DOHH2 (cell line): ENCODE data around the gene ETS1.

Experiments used
- H3F3A ChIP-seq: fragments of 200-600 bp; sonication (generic), shearing (Covaris generic); 2 replicates; pipeline ENCODE4 v1.6.0; 2016; ENCODE audit warnings: antibody characterized with exemption, mild to moderate bottlenecking; ENCODE audit not compliant: control insufficient read depth, insufficient read depth
- H3K27ac ChIP-seq: fragments of 200-600 bp; sonication (generic); 2 replicates; pipeline ENCODE4 v1.5.1; 2014; ENCODE audit warnings: low read depth, mild to moderate bottlenecking, low read length, moderate library complexity
- H3K27me3 ChIP-seq: fragments of 200-600 bp; sonication (generic); 2 replicates; pipeline ENCODE4 v1.6.1; 2014; ENCODE audit warnings: mild to moderate bottlenecking, low read length, mixed read lengths; ENCODE audit not compliant: control insufficient read depth
- H3K36me3 ChIP-seq: fragments of 200-600 bp; sonication (generic); 2 replicates; pipeline ENCODE4 v1.6.1; 2014; ENCODE audit warnings: mild to moderate bottlenecking, low read length, moderate library complexity, mixed read lengths; ENCODE audit not compliant: control insufficient read depth
- H3K4me1 ChIP-seq: fragments of 200-600 bp; sonication (generic); 2 replicates; pipeline ENCODE4 v1.6.1; 2014; ENCODE audit warnings: mild to moderate bottlenecking, low read length, mixed read lengths; ENCODE audit not compliant: control insufficient read depth
- H3K4me2 ChIP-seq: fragments of 200-600 bp; sonication (generic); 2 replicates; pipeline ENCODE4 v1.6.0; 2014; ENCODE audit warnings: mild to moderate bottlenecking, low read length, moderate library complexity
- H3K4me3 ChIP-seq: fragments of 200-600 bp; sonication (generic); 2 replicates; pipeline ENCODE4 v1.5.1; 2014; ENCODE audit warnings: mild to moderate bottlenecking, low read length, mixed read lengths
- H3K79me2 ChIP-seq: fragments of 200-600 bp; sonication (generic); 2 replicates; pipeline ENCODE4 v1.6.1; 2014; ENCODE audit warnings: mild to moderate bottlenecking, low read length, mixed read lengths; ENCODE audit not compliant: control insufficient read depth
- H3K9me2 ChIP-seq: fragments of 200-600 bp; sonication (generic); replicated peaks from 2 replicates; pipeline ENCODE4 v1.6.1; 2014; ENCODE audit warnings: mild to moderate bottlenecking, low read length, mixed read lengths; ENCODE audit not compliant: control insufficient read depth
- H3K9me3 ChIP-seq: fragments of 200-600 bp; sonication (generic); 2 replicates; pipeline ENCODE4 v1.6.1; 2014; ENCODE audit warnings: antibody characterized with exemption, low read length, mixed read lengths; ENCODE audit not compliant: control insufficient read depth, insufficient read depth
- H4K20me1 ChIP-seq: fragments of 200-600 bp; sonication (generic); 2 replicates; pipeline ENCODE4 v1.6.0; 2014; ENCODE audit warnings: low read depth, mild to moderate bottlenecking, antibody characterized with exemption, low read length, moderate library complexity; ENCODE audit not compliant: control insufficient read depth, insufficient read depth
- CTCF ChIP-seq: fragments of 200-600 bp; sonication (generic); IDR thresholded peaks from one replicate; pipeline ENCODE4 v1.5.1; 2014; ENCODE audit warnings: antibody characterized with exemption, mild to moderate bottlenecking, low read depth, low read length; ENCODE audit not compliant: poor library complexity, severe bottlenecking
- EZH2phosphoT487 ChIP-seq: fragments of 200-600 bp; sonication (generic); IDR thresholded peaks from 2 replicates; pipeline ENCODE4 v1.6.1; 2017; ENCODE audit warnings: borderline replicate concordance, mild to moderate bottlenecking, antibody characterized with exemption, low read length, moderate library complexity, mixed read lengths

ETS1 gene

GRCh38 chr11:128626913-128627665 is 39.7 kb upstream of the ETS1 start:
- Histone ChIP-seq H3K4me2 (peak overlapping the region; percentile 82), H3K4me1 (peaks cover 100% of the 10 kb centered on the region), H4K20me1 (no peaks in the 10 kb centered on the region), H3K27ac (peak overlapping the region; percentile 98), H3K9me2 (no peaks in the 10 kb centered on the region), H3K9me3 (no peaks in the 10 kb centered on the region), H3K79me2 (peaks cover 24% of the 10 kb centered on the region), H3K36me3 (peaks cover 26% of the 10 kb centered on the region), H3K27me3 (no peaks in the 10 kb centered on the region), H3K4me3 (peak overlapping the region; percentile 62), H3F3A (peaks cover 43% of the 10 kb centered on the region)
- TF ChIP-seq EZH2phosphoT487 (no peak), CTCF (no peak)

GRCh38 chr11:128625746-128626145 is 38.4 kb upstream of the ETS1 start:
- peak overlapping the region; percentile 98 for H3K27ac ChIP-seq
- no peaks in the 10 kb centered on the region for H4K20me1 ChIP-seq
- no peaks in the 10 kb centered on the region for H3K9me2 ChIP-seq
- H3K4me3 ChIP-seq, result peak overlapping the region; percentile 62
- peaks cover 48% of the 10 kb centered on the region for H3F3A ChIP-seq
- peaks cover 100% of the 10 kb centered on the region for H3K4me1 ChIP-seq
- no peak for TF ChIP-seq CTCF
- TF ChIP-seq EZH2phosphoT487, result no peak
- peaks cover 21% of the 10 kb centered on the region for H3K36me3 ChIP-seq
- peaks cover 24% of the 10 kb centered on the region for H3K79me2 ChIP-seq
- H3K9me3 ChIP-seq, result no peaks in the 10 kb centered on the region
- peak overlapping the region; percentile 82 for H3K4me2 ChIP-seq
- no peaks in the 10 kb centered on the region for H3K27me3 ChIP-seq

- no peaks in the 10 kb centered on the region for H3K9me2 ChIP-seq
- H3K27me3 ChIP-seq, result no peaks in the 10 kb centered on the region
- peak overlapping the region; percentile 82 for H3K4me2 ChIP-seq
- peaks cover 100% of the 10 kb centered on the region for H3K4me1 ChIP-seq
- TF ChIP-seq EZH2phosphoT487 (no peak), CTCF (no peak)
- H4K20me1 ChIP-seq, result no peaks in the 10 kb centered on the region
- H3F3A ChIP-seq, result peaks cover 52% of the 10 kb centered on the region
- H3K36me3 ChIP-seq, result peaks cover 20% of the 10 kb centered on the region
- H3K4me3 ChIP-seq, result peak overlapping the region; percentile 62
- peaks cover 24% of the 10 kb centered on the region for H3K79me2 ChIP-seq
- no peaks in the 10 kb centered on the region for H3K9me3 ChIP-seq
- peak overlapping the region; percentile 98 for H3K27ac ChIP-seq
These were observed 38.0 kb upstream of the ETS1 start for GRCh38 chr11:128625326-128625725.
